PC-3 (cell line): ENCODE data around the gene TTC7B.

ENCODE experiments used
- CTCF ChIP-seq: fragments of 300-600 bp; sonication (generic); conservative IDR thresholded peaks from 2 replicates; pipeline ENCODE4 v1.5.1; 2017; ENCODE audit warnings: antibody characterized with exemption, low read depth, mild to moderate bottlenecking, low read length
- EZH2 ChIP-seq: fragments of 300-600 bp; sonication (generic); IDR thresholded peaks from one replicate; pipeline ENCODE4 v1.6.1; 2017; ENCODE audit warnings: antibody characterized with exemption, mild to moderate bottlenecking, low read length; ENCODE audit not compliant: unreplicated experiment
- EZH2phosphoT487 ChIP-seq: fragments of 300-600 bp; sonication (generic); IDR thresholded peaks from 2 replicates; pipeline ENCODE4 v1.6.1; 2018; ENCODE audit warnings: mild to moderate bottlenecking, antibody characterized with exemption, low read length, borderline replicate concordance

- TF ChIP-seq CTCF = no peak
- TF ChIP-seq EZH2 = no peak
- no peak for TF ChIP-seq EZH2phosphoT487
Observed at GRCh38 chr14:90812109-90812508, 4.1 kb downstream of the TTC7B start.
